ENCODE measurements around the gene ZBTB21.
"Not testable (repeated sequence)": the region's sequence is repeated elsewhere in the genome, so short reads cannot be mapped to it uniquely, and the experiment has no call there.

Gene ZBTB21

DNA sequence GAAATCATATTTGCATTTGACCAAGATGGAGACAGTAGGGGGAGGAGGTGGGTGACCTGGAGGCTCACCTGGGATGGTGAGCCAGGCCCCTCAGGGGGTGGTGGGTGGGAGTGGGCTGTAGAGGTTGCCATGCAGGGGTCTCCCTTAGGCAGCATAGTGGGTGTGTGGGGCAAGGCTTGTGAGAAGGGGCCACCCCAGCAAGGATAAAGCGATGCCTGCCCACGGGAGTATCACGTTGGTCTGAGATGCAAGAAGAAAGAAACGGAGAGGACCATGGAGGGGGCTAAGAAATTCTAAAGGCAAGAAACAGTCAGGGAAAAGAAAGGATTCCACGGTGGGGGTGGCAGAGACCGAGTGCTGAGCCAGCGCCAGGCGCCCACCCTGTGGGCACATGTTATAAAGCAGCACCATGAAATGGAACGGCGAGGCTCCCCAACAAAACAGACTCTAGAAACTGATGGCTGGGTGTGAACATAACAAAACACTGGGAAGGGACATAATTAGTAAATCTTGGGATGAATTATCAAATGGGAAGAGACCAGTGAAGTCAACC lies 44.6 kb downstream of the ZBTB21 start:
- DNase-seq: no peak

DNA sequence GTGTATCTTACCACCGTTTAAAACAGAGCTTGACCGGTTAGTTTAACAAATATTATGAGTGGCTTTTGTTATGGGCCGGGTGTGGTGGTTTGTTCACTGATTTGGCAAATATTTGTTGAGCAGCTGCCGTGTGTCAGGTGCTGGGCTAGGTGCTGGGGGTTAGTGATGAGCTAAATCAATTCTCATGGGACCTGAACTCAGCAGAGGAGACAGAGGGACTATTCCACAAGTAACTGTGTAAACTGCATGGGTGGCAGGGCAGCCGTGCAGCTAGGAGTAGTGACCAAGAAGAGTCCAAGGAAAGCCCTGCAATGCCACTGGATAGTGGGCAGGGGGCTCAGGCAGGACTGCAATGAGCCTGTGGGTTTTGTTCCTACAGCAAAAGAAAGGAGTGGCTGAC lies 45.1 kb downstream of the ZBTB21 start:
- no peak for DNase-seq

DNA sequence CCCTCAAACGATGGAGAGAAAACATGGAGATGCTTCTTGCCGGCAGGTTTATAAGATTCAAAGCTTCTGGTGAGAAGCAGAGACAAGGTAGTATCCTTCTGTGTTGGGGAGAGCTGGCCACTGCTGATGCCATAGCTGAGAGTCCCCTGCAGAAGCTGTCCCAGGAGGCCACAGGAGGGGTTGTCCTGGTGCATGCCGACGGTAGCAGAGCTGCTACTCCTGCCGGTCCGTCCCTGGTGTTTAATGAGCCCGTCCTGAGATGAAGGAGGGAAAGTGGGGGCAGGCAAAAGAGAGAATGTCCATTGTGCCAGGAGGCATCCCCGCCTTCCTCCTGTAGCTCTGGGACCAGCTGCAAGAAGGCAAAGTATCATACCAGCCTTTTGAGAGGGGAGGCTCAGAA lies 46.0 kb downstream of the ZBTB21 start:
- no peak for DNase-seq

DNA sequence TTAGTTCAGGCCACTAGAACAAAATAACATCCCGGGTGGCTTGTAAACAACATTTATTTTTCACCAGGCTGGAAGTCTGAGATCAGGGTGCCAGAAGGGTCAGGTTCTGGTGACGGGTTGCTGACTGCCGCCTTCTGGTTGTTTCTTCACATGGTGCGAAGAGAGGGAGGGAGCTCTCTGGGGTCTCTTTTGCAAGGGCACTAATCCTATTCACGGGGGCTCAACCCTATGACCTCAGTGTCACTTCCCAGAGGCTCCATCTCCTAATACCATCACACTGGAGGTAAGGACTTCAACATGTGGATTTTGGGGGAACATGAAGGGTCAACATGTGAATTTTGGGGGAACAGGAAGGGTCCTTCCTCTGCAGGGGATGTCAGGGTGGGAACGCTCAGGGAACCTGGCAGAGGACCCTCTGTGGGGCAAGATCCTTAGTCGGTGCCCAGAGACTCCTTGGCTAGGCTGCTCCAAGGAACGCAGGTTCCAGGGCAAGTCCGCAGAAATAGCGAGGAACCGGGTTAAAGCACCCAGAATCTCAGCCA lies 47.7 kb downstream of the ZBTB21 start:
- no peak for DNase-seq

DNA sequence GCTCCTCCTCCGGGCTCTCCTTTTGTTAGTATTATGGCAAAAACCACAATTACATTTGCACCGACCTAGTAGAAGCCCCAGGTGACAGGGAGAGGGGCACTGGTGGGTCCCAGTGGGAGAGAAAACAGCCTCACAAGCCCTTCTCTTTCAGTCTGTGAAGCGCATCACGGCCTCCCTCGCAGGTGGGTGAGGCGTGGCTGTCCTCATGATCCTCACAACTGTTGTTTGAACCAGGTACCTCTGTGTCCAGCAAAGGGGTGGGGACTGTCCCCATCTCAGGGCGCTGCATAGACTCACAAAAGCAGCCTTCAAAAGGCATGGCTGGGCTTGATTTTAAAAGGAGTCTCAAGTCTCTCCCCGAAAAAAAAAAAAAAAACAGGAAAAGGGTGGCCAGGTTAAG lies 48.4 kb downstream of the ZBTB21 start:
- DNase-seq: no peak

DNA sequence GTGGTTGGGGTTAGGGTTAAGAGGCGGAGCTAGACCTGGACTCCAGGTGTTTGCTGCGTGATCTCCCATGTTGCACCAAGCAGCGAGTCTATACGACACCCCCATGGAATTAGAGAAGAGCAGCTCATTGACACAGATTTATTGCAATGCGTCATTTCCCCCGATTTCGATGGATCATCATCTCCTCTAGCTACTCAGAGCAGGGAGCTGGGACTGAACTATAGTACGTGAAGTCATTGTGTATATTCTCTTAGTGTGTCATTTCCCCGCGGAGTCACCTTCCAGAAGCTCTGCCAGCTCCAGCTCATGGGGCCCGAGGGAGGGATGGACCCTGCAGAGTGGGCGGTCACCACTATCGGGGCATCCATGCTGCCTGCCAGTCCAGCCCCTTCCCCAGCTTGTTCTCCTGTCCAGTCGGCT lies 48.9 kb downstream of the ZBTB21 start:
- no peak for DNase-seq

DNA sequence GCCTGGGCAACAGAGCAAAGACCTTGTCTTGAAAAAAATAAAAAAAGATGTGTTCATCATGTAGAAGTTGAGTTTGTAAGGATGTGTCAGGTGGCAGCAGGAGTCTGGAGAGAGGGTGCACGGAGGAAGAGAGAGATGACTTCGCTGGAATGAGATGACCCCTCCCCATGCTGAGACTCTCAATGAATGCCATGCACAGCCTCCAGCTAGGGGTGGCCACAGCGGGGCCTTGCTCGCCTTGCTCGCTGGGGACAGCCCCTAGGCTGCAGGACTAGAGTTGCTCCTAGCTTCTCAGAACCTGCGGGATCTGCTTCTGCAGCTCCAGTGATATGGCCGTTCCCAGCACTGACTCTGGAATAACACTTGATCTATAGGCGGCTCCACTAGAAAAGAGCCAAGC lies 49.8 kb downstream of the ZBTB21 start:
- no peak for DNase-seq

DNA sequence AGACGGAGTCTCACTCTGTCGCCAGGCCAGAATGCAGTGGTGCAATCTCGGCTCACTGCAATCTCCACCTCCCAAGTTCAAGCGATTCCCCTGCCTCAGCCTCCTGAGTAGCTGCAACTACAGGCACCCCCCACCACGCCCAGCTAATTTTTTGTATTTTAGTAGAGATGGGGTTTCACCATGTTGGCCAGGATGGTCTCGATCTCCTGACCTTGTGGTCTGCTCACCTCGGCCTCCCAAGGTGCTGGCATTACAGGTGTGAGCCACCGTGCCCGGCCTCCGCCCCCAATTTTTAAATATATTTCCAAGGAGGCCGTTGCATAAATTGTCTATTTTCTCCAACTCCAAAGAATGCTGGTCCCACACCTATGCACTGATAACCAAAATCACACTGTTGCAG lies 50.5 kb downstream of the ZBTB21 start:
- not testable (repeated sequence) for DNase-seq

DNA sequence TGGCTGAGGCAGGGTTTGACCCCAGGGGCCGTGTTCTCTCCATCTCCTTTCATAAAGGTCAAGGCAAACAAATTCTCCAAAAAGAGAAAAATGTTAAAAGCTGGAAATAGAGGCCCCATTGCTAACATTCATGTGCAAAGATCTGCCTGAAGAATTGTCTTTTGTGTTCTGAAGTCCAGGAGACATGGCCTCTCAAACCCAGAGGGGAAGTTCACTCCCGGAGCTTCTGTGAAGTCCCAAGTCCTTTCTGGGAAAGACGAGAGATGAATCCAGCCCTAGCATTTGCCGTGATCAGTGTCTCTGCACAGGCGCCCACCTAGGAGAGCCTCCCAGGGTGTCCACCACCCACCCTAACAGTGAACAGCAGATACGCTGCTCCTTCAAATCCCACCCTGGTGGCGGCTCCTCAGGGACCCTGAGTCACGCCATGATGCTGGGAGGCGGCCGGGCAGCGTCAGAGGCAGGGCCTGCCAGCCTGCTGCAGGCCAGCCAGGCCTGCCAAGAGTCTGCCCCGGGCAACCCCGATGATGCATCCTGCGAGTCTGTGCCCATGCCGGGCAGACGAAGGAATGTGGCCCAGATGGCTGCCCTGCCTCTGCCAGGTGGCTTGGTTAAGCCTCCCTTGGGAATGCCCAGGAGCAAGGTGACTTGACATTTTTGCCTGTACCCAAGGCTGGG lies 51.1 kb downstream of the ZBTB21 start:
- no peak for DNase-seq

DNA sequence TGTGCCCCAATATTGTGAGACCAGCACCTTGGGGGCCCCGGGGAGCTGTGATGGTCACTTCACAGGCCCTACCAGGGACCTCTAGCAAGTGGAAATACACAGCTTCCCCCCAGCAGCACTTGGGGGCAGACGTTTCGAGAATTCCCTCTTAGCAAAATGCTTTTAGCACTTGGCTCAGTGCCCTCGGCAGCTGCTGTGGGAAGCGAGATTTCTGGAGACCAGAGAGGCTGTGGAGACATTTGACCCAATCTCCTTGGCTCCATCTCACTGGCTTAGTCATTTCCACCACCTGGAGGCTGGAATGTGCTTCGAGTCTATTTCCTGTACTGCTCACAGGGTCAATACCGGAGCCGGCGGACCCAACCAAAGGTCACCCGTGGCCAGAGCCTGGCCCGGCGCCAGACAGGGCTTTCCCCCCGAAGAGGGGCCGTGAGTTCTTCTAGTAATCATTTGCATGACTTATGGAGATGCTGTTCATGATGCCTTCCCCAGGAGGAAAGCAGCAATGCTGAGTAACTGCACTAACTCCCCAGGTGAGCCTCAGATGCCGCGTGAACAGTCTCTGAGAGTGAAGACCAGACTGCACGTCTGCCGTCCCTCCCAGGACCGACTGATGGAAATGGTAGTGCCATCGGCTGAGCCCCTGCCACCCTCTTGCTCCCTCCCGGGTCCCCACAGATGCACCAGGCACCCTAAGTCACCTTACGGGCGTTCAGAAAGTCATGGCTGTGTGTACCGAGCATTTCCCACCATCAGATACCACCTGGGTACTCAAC lies 52.0 kb downstream of the ZBTB21 start:
- DNase-seq: no peak

DNA sequence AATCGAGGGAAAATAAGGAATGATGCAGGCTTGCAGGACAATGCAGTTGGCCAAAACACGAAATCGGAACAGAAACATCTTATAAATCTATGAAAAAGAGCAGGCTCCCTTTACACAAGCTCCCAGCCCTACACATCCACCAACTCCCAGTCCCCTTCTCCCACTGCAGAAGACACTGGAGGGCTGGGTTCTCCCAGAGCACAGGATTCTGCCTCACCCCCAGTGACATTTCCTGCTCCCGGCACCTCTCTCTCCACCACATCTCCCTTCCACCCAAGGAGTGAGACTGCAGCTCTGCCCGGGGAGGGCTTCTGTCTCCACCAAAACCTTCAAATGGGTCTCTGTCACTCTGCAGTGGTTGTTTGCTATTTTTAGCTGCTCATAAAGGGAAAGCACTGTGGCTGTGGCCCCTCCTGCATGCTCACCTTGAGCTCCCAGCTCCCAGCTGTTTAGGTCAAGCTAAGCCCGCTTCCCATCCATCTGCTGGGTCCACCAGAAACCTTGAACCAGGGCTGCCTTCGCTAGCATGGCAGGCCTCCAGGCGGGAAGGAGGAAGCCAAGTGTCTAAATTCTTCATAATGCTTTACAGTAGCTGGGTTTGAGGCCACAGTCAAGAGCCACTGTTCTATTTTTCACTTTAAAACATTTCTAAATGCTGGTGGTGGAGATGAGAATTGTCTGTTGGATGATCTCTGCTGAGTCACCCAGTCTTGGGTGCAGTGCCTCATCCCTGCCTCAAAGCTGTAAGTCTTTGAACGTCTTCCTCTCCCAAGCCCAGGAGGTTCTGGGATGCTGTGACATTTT lies 53.0 kb downstream of the ZBTB21 start:
- no peak for DNase-seq

DNA sequence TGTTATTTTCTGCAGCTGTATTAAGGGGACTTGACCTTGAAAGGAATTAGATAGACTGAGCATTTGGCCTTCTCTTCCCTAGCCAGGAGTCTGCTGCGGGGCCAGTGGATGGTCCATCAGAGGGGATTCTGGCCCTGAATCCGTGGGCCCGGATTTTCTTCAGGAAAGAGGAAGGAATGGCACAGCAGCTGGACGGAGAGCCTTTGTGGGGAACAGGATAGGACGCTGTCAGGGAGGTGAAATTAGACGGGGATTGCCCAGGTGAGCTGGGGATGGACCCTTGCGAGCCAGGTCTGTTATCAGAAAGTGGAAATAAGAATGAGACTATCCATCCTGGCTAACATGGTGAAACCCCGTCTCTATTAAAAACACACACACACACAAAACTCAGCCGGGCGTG lies 54.6 kb downstream of the ZBTB21 start:
- no peak for DNase-seq

DNA sequence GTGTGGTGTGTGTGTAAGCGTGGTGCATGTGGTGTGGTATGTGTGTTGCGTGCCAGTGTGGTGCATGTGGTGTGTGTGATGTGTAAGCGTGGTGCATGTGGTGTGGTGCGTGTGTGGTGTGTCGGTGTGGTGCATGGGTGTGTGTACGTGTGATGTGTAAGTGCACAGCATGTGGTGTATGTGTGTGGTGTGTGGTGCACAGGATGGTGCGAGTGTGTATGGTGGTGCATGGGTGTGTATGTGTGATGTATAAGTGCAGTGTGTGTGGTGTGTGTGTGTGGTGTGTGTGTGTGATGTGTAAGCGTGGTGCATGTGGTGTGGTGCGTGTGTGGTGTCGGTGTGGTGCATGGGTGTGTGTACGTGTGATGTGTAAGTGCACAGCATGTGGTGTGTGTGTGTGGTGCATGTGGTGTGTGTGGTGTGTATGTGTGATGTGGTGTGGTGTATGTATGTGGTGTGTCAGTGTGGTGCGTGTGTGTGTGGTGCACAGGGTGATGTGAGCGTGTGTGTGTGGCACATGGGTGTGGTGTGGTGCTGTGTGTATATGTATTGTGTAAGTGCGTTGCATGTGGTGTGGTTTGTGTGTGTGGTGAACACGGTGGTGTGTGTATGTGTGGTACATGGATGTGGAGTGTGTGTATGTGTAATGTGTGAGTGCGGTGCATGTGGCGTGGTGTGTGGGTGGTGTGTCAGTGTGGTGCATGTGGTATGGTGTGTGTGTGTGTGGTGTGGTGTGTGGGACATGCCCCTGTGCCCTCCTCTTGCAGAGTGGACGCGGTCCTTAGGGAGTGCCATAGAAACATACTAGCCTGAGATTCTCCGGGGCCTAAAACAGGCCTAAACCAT lies 55.3 kb downstream of the ZBTB21 start:
- no peak for DNase-seq

DNA sequence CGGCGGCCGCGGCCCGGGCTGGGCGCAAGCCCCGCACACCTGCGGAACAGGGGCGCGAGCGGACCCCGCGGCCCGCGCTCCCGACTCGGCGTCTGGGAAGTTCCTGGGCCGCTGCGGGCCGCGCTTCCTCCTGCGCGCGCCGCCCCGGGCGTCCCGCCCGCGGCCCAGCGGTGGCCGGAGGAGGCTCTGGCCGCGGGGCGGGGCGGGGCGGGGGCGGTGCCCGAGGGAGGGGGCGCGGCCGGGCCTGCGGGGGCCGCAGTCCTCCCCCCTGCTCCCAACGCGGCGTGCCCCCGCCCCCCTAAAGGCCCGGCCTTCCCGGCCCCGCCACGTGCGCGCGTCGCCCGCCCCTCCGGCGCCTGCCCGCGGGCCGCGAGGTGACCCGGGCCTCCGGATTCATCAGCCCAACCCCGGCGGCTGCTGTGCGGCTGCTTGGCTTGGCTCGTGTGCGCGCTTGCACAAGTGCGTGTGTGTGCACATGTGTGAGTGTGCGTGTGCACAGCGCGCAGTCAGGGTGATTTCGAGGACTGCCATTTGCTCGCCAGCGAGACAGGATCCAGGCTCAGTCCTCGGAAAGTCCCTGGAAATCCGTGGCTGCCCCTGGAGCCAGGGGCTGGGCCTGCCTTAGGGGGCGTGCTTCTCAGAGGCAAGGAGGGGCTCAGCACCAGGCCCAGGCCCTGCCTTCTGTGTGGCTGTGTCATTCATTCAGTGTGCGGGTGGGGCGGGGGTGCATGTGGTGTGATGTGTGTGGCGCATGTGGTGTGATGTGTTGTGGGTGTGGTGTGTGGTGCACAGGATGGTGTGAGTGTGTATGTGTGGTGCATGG lies 56.1 kb downstream of the ZBTB21 start, which contains the start of gene C2CD2:
Gene C2CD2 (minus strand): TSS at position 188 of the 823 bp plus-strand sequence. CDS start 370 bp downstream, outside the sequence.
- no peak for DNase-seq

DNA sequence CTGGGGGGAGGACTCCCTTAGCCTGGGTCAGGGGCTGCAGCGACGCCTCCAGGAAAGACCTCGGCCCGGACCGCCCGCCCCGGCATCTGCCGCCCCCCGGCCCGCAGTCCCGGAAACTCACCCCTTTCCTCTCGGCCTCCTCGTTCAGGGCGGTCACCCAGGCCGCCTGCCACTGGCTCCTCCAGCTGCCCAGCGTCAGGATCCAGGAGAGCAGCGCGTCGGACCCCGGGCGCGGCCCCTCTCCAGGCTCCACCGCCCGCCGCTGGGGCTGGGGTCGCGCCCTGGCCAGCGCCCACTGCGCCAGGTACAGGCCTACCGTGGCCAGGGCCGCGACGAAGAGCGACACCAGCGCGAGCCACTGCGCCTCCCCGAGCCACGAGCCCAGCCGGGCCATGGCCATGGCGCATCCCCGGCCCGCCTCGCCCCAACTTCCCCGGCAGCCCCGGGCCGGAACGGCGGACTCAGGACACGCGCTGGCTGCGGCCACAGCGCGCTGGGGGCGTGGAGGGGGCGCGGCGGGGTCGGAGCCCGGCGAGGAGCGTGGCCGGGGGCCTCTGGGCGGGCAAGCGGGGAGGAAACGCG lies 56.8 kb downstream of the ZBTB21 start:
- no peak for DNase-seq

DNA sequence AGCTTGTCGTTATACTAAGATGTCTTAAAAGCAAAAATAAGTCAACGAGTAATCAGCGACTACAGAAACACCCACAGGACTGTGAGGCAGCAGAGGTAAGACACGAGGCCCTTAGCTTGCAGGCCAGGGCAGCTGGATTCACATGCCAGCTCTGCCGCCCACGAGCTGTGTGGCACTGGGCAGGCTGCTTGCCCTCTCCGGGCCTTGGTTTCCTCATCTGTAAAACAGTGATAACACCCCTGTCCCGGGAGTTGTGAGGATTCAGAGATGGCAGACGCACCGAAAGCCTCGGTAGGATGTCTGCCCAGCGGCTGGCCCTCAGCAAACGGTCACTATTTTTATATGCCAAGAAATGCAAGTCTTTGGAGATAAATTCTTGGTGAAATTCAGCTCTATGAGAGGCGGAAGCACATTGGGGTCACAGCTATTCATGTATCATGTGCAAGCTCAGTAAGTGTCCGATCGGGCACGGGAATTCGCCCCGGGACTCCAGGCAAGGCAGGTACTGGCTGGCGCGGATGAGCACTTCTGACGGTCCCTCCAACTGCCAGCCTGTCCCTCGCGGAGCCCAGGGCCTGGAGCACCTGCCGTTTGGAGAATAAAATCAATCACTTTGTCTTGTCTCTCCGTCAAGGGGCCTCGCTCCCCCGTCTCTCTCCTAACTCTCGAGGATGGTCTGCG lies 57.5 kb downstream of the ZBTB21 start:
- no peak for DNase-seq

DNA sequence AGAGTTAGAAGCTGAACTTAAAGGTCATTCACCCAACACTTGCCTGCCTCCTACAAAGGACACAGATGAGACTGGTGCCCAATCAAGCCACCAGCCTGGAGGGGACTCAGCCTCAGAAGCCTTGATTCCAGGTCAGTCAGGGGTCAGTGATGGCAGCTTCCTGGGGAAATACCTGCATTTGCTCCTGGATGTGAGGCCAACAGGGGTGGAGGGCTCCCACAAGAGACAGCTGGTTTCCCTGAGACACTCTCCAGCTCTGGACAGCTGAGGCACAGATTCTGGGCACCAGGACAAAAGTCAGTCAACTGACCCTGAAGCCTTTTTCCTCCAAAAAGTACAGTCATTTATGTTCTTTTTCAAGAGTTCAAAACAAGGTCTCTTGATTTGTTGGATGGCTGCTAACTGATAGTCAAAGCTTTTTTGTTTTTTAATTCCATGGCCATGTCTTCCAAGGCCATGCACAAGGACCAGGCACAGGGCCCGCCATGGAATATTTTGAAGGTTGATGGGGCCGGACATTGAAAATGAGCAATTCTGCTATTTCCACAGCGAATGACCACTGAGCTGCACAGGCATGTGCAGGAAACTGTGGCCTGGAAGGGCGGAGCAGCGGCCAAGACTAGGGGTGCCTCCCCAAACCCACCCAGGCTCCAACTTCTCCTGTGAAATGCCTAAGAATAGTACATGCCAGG lies 58.1 kb downstream of the ZBTB21 start:
- no peak for DNase-seq

DNA sequence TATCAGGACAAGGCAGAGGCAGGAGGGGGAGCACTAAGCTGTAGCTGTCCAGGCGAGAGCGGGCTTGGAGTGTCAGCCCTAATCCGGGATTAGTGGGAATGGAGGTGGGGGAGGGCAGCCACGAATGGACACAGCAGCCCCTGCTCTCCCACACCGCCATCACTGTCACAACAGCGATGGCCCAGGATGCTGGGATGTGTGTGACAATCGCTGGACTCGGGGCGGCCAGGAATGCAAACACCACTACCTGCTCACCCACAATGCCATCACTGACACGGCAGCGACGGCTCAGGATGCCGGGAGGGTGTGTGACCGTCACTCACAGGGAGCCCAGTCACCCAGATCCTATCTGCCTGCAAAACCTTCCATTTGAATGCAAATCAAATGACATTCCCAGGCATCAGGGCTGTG lies 59.2 kb downstream of the ZBTB21 start:
- DNase-seq: no peak

DNA sequence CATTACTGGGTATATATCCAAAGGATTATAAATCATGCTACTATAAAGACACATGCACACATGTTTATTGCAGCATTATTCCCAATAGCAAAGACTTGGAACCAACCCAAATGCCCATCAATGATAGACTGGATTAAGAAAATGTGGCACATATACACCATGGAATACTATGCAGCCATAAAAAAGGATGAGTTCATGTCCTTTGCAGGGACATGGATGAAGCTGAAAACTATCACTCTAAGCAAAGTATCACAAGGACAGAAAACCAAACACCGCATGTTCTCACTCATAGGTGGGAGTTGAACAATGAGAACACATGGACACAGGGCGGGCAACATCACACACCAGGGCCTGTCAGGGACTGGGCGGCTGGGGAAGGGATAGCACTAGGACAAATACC lies 60.5 kb downstream of the ZBTB21 start:
- not testable (repeated sequence) for DNase-seq

Data from cerebellar nuclear complex (tissue), 1 donor.